Upper lobe of left lung (tissue), 6 donors: Measurements from ENCODE around the gene AREL1. TPM values are rescaled to one million over a fixed set of nuclear protein-coding genes. Genes with fewer than 3 reads are reported as not detected.

Experiments used
- ATAC-seq, 2 donors: fragments of 200-7000 bp; cut with Tn5 transposase; one replicate each; pipeline ENCODE4 v1.9.1; 2022; ENCODE audit warnings: mild to moderate bottlenecking in 2 of 2, moderate library complexity in 2 of 2; ENCODE audit not compliant: low FRiP score in 2 of 2
- DNase-seq, 2 donors: peaks; one replicate each; pipeline ENCODE4 v3.0.0-alpha.2; 2019 to 2020
- H3K27ac ChIP-seq, 4 donors: fragments of 200-600 bp; sonication (generic); one replicate each; pipeline ENCODE4 v1.5.1; 2016 to 2019
- H3K27me3 ChIP-seq, 4 donors: fragments of 200-600 bp; sonication (generic); one replicate each; pipeline ENCODE4 v1.5.1; 2017 to 2019
- H3K36me3 ChIP-seq, 4 donors: fragments of 200-600 bp; sonication (generic); one replicate each; pipeline ENCODE4 v1.5.1; 2016 to 2019
- H3K4me1 ChIP-seq, 4 donors: fragments of 200-600 bp; sonication (generic); one replicate each; pipeline ENCODE4 v1.5.1; 2018 to 2019
- H3K4me3 ChIP-seq, 4 donors: fragments of 200-600 bp; sonication (generic); one replicate each; pipeline ENCODE4 v1.5.1; 2017 to 2019; ENCODE audit warnings: mild to moderate bottlenecking in 2 of 4, moderate library complexity in 1 of 4
- H3K9me3 ChIP-seq, 4 donors: fragments of 200-600 bp; sonication (generic); one replicate each; pipeline ENCODE4 v1.5.1; 2018 to 2019
- EP300 ChIP-seq, 4 donors: sonication (generic); formaldehyde crosslinking; IDR thresholded peaks; one replicate each; pipeline ENCODE4 v1.5.1; 2017; ENCODE audit warnings: antibody characterized with exemption in 4 of 4, control low read depth in 2 of 4
- POLR2A ChIP-seq, 4 donors: fragments of 450-650 bp; IDR thresholded peaks; one replicate each; pipeline ENCODE4 v1.5.1; 2016 to 2017; ENCODE audit warnings: antibody characterized with exemption in 4 of 4, mild to moderate bottlenecking in 2 of 4
- POLR2AphosphoS5 ChIP-seq, 2 donors: sonication (generic); formaldehyde crosslinking; IDR thresholded peaks; one replicate each; pipeline ENCODE4 v1.5.1; 2017; ENCODE audit warnings: antibody characterized with exemption in 2 of 2
- WGBS, 2 donors: methylation state at CpG; one replicate each; pipeline ENCODE4 v1.1.5; 2017 to 2018; 5-methylcytosine and 5-hydroxymethylcytosine counted together
- total RNA-seq, 6 donors: library from RNA; depleted of rRNA in 4 of 6; stranded (reverse); fragments of >200 nt in 4 of 6; gene quantifications; one replicate each; pipeline versions ENCODE4 v1.1.0 to v1.2.1, GENCODE V29; 2016 to 2021
- TF ChIP-seq, protein P1 (sequence below), 6 experiments: fragments of 450-650 bp in 4 of 6; fragments of 200-600 bp in 2 of 6; sonication (generic) in 2 of 6; IDR thresholded peaks; one replicate each; pipeline ENCODE4 v1.5.1; 2016 to 2019; ENCODE audit warnings: antibody characterized with exemption in 6 of 6
- donor health status: DM: no; HTN: no; CAD: no; lungs with moderate emphysema.
- donor health status: DM: no; HTN: yes; CAD: no; lungs with severe emphysema.

The AREL1 gene
- total RNA-seq, 6 donors from 2014 or later: 13.5 to 44.0 (median 28.9) TPM

- no peak for ATAC-seq
- no peak overlapping the region for H3K4me3 ChIP-seq
- TF ChIP-seq, protein P1, sequence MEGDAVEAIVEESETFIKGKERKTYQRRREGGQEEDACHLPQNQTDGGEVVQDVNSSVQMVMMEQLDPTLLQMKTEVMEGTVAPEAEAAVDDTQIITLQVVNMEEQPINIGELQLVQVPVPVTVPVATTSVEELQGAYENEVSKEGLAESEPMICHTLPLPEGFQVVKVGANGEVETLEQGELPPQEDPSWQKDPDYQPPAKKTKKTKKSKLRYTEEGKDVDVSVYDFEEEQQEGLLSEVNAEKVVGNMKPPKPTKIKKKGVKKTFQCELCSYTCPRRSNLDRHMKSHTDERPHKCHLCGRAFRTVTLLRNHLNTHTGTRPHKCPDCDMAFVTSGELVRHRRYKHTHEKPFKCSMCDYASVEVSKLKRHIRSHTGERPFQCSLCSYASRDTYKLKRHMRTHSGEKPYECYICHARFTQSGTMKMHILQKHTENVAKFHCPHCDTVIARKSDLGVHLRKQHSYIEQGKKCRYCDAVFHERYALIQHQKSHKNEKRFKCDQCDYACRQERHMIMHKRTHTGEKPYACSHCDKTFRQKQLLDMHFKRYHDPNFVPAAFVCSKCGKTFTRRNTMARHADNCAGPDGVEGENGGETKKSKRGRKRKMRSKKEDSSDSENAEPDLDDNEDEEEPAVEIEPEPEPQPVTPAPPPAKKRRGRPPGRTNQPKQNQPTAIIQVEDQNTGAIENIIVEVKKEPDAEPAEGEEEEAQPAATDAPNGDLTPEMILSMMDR (IDR thresholded peaks at IDR 0.05): no peak
- TF ChIP-seq EP300 (IDR thresholded peaks at IDR 0.05) (no peak), POLR2AphosphoS5 (IDR thresholded peaks at IDR 0.05) (no peak), POLR2A (IDR thresholded peaks at IDR 0.05) (no peak)
- no peaks in the 10 kb centered on the region for H3K27me3 ChIP-seq
- DNase-seq: no peak
- H3K4me1 ChIP-seq: peaks cover 5 to 13% (median 9%) of the 10 kb centered on the region in 4 donors
- no peaks in the 10 kb centered on the region for H3K9me3 ChIP-seq
- WGBS, 2 donors: 35 to 69% methylated on average over 2 of the region's 2 CpGs
- H3K27ac ChIP-seq: no peak overlapping the region
- H3K36me3 ChIP-seq: no peaks in the 10 kb centered on the region
These were observed 63.2 kb downstream of the AREL1 start for GRCh38 chr14:74649673-74650072.

GRCh38 chr14:74649167-74649566 lies 63.7 kb downstream of the AREL1 start:
- no peak for ATAC-seq
- no peaks in the 10 kb centered on the region for H3K36me3 ChIP-seq
- DNase-seq: no peak
- H3K4me1 ChIP-seq: peaks cover 5 to 13% (median 9%) of the 10 kb centered on the region in 4 donors
- H3K27ac ChIP-seq: no peak overlapping the region
- TF ChIP-seq, protein P1 (IDR thresholded peaks at IDR 0.05): no peak
- TF ChIP-seq POLR2AphosphoS5 (IDR thresholded peaks at IDR 0.05) (no peak), POLR2A (IDR thresholded peaks at IDR 0.05) (no peak), EP300 (IDR thresholded peaks at IDR 0.05) (no peak)
- WGBS, 2 donors: 67 to 84% methylated on average over 7 of the region's 7 CpGs
- no peak overlapping the region for H3K4me3 ChIP-seq
- H3K9me3 ChIP-seq: no peaks in the 10 kb centered on the region
- no peaks in the 10 kb centered on the region for H3K27me3 ChIP-seq

GRCh38 chr14:74648601-74649000 lies 64.3 kb downstream of the AREL1 start:
- Histone ChIP-seq H3K27me3 (no peaks in the 10 kb centered on the region), H3K36me3 (no peaks in the 10 kb centered on the region), H3K27ac (no peak overlapping the region), H3K9me3 (no peaks in the 10 kb centered on the region), H3K4me3 (no peak overlapping the region), H3K4me1 (peaks cover 5 to 10% (median 8%) of the 10 kb centered on the region in 4 donors)
- WGBS, 2 donors: 71 to 73% methylated on average over 3 to 6 of the region's 7 CpGs
- DNase-seq (no peak), ATAC-seq (no peak)
- TF ChIP-seq EP300 (IDR thresholded peaks at IDR 0.05) (no peak), POLR2AphosphoS5 (IDR thresholded peaks at IDR 0.05) (peak in 1 of 2 donors; percentile 12)
- TF ChIP-seq, protein P1 (IDR thresholded peaks at IDR 0.05): no peak

DNA sequence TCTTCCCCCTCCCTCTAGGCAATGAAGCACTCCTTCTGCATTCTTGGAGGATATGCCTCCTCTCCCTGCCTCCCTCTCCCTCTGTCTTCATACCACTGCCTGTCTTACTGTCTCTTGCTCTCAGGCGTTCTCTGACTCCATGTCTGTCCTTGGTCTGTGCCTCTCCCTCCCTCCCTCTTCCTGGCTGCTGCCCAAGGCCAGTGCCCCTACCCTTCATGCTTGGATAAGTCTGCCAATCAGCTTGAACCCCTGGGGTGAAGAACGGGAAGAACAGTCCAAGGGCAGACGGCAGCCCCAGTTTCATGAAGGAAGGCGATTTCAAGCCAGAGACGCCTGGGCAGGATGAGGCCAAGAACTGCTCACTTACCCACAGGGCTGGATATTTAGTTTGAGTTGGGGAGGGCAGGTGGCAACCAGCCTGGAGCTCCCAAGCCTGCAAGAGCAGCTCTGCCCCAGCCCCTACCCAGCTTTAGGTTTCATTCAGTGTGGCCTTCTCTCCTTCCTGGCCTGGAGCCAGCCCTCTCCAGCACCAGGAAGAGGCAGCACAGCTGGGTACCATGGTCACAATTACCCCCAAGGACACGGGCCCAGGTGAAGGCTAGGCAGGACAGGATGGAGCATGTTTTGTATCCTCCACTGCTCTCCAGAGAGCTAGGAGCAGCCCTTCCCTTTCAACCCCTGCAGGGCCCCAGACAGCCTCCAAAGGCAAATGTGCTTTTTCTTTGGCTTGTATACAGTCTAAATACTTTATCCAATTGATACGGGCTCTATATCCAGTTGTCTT lies 65.0 kb downstream of the AREL1 start:
- ATAC-seq: peak in 1 of 2 donors; percentile 24
- 30 to 32% methylated on average over 7 of the region's 7 CpGs for WGBS, 2 donors
- Histone ChIP-seq H3K27ac (no peak overlapping the region), H3K27me3 (no peaks in the 10 kb centered on the region), H3K4me1 (peaks cover 5 to 8% (median 8%) of the 10 kb centered on the region in 4 donors), H3K9me3 (no peaks in the 10 kb centered on the region), H3K4me3 (no peak overlapping the region), H3K36me3 (no peaks in the 10 kb centered on the region)
- no peak for DNase-seq
- TF ChIP-seq POLR2A (IDR thresholded peaks at IDR 0.05): no peak
- TF ChIP-seq, protein P1 (IDR thresholded peaks at IDR 0.05): no peak
- no peak for TF ChIP-seq POLR2AphosphoS5 (IDR thresholded peaks at IDR 0.05)
- TF ChIP-seq EP300 (IDR thresholded peaks at IDR 0.05): no peak
